Measurements from ENCODE around the gene ADM5.

ADM5 gene

DNA sequence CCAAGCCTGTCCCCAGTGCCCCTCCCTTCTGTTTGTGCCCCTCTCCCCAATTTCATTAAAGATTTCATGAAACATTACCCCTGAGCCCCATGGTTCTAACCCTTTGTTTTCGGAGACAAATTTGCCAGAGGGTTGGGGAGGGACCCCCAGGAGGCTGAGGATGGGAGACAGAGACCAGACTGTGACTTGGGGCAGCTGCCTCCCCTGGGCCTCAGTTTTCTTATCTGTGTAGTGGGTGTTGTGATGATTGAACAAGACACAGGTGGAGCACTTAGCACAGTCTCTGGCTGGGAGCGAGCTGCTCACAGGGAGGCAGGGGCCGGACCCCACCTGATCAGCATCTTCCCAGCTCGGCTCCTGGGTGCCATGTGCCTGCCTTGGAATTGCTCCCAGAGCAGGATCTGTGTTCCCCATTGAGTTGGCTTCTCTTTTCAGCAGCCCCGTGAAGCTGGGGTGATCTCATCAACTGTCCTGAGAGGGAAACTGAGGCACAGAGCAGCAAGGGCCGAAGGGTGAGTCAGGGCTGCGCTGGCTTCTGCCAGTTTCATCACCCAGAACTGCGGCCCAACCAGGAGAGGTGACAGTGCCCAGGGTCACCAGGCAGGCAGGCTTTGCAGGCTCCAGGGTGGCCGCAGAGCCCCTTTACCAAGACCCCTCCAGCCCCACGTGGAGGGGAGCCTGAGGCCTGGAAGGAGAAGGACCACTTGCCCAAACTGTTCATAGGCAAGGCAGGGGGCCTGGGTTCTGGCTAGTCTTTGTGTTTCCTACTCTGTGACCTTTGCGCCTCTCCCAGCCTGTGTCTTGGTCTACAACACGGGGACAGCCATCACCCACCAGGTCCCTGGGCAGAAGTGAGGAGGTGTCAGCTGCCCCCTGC is 30.6 kb upstream of the ADM5 start:
- no peak for DNase-seq

DNA sequence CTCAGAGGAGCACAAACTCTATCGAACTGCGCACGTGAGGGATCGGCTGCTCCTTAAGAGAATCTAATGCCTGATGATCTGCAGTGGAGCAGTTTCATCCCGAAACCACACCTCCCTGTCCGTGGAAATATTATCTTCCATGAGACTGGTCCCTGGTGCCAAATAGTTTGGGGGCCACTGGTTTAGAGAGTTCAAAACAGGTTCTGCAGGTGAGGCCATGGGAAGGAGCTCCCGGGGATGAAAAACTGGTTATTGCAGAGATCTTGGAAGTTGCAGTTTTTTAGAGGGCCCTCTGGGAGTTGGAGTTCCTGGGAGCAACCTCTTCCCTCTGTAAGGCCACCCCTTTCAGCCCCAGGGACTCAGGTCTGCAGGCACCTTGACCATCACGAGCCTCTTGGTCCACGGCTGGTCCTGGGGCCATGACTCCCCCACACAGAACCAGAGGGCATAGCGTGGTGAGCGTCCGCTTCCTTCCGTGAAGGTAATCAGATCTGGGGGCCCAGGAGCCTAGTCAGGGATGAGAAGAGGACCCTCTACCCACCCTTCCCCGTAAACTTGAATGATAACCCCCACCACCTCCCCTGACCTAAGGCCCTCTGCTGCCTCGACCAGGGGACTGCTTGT is 28.9 kb upstream of the ADM5 start:
- DNase-seq, result no peak

DNA sequence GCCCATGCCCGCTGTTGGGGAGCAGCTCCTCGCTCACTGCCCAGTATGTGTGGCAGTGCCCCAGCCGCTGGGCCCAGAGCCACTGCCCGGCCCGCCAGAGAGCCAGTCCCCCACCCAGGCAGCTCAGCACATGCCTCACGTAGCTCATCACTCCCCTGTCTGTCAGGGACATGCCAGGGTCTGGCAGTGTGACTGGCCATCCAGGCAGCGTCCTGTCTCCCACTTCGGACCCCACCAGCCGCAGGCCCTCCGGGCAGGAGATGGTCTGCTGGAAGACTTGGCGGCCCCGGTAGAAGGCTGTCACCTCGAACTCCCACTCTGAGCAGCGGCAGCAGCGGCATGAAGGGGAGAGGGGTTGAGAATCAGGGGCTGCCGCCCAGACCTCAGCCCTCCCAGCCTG is 27.4 kb upstream of the ADM5 start:
- no peak for DNase-seq

DNA sequence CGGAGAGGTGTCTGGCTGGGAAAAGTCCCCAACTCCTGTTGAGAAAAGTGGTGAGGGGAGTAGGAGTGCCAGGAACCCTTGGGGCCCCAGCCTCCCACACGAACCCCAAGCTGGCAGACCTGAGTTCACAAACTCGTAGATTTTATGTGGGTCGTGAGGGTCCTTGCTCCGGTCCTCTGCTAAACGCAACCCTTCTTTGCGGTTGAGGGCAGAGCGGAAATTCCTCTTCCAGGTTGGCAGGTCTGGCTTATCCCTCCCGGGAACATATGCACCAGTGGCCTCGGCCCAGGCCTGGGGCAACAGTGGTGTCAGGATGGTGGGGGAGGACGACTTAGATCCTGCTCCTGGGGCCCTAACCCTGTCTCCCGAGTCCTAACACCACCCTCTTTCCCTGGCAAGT is 26.2 kb upstream of the ADM5 start:
- no peak for DNase-seq

DNA sequence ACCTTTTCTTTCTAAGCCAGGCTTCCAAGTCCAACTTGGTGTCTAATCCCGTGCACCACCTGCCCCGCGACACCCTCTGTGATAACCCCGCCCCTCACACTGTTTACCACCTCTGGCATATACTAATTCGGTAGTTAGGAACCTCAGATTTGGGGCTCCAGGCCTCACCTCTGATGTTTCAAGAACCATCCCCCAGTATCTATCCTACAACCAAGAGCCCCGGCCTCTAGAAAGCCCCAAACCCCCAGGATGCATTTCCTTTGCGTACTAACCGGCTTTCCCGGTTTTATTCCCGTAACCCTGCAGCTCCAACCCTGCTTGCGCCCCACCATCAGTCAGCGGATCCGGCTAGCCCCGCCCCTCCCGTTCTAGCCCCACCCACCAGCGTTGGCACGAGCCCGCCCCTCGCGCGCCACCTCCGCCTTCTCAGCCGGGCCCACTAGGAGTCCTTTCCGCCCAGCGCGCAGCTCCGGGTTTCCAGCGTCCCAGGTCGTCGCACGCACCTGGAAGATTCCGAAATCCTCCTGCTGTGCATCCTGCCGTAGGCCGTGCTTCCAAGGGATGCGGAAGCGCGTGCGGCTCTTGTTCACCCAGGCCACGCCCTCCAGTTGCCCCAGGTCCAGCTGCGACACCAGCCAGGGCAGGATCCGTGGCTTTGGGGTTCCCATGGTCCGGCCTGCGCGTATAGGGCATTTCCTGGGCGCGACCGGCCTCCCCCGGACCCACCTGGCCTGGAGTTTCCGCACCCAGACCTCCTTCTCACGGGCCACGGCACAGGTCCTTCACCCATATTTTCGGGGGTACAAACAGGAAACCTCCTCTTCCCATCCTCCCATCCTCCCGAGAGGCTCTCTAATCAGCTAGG is 25.0 kb upstream of the ADM5 start:
- peak; percentile 73 for DNase-seq

DNA sequence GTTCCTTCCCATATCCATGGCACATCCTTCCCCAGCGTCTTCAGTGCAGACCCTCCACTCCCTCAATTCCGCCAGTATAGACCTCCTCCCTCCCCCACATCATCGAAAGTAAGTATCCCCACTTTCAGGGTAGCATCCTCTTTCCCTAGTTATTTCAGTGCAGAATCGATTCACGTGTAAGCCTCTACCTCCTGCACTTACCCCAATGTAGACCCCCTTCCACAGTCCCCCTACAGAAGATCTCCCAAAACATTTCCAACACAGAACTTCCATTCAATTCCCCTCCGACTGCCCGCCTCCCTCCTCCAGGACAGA is 24.4 kb upstream of the ADM5 start:
- no peak for DNase-seq

DNA sequence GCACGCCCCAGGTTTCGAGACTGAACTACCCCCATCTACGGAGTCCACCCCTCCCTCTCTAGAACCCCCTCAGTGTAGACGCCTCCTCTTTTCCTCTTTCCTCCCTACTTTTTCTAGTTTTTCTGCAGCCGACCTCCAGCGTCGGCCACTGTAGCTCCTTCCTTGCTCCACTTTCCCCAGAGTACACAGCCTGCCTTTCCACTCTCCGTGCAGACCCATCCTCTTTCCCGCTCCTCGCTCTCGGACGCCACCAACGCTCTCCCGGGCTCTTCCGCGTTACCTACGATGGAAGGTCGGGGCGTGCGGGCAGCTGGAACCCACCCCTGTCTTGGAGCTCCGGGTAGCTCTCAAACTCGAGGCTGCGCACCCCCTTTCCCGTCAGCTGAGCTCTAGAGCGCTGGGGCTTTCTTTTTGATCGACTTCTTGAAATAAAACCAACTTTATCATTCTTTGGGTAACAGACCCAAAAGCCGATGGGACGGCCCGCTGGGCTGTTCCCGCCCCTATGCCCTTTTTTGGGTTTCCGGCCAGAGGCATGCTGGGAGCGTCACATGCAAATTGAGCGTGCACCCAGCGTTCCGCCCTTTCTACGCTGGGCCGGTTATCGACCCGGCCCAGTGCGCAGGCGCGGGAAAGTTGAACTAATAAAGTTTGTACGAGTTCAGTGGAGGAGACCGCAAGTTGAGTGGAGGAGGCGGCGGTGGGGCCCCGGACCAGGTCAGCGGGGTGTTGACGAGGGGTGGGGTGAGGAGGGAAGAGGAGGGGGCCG is 23.9 kb upstream of the ADM5 start, which contains the start of the genes BCL2L12 and IRF3:
Gene BCL2L12 (plus strand): TSS at position 583 of the 769 bp plus-strand sequence. CDS start 760 bp downstream, outside the sequence.
Gene IRF3 (minus strand): TSS at position 507 of the 769 bp plus-strand sequence. CDS start 1,019 bp downstream, outside the sequence.
- peak; percentile 95 for DNase-seq

DNA sequence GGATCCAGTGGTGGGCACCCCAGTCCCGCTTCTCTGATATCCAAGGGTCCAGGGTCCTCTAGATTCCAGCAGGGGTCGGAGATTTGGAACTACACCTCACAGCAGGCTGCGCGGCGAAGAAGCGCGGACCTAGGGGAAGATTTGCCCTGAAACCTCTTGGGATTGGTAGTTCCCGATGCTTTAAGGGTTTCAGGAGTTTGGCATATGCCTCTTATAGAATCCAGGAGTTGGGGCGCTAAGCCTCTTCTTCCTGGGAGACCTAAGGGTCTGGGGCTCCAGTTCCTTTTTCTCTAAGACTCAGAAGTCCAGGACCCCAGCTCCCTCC is 23.3 kb upstream of the ADM5 start:
- no peak for DNase-seq

DNA sequence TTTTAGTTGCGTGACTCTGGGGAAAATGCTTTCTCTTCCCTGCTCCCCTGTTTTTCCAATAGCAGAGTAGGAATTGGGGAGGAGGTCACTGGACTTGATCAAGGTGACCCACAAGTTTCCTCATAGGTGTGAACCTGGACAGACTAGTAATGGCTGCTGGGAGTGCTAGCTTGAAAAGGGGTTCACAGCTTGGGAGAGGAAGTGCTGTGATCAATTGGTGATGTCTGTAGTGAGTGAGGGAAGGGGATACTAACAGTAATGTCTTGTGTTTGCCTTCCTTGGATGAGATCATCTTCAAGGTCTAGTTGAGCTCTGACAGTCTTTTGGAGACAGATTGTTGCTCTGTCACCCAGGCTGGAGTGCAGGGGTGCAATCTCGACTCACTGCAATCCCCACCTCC is 21.9 kb upstream of the ADM5 start:
- DNase-seq, result no peak

DNA sequence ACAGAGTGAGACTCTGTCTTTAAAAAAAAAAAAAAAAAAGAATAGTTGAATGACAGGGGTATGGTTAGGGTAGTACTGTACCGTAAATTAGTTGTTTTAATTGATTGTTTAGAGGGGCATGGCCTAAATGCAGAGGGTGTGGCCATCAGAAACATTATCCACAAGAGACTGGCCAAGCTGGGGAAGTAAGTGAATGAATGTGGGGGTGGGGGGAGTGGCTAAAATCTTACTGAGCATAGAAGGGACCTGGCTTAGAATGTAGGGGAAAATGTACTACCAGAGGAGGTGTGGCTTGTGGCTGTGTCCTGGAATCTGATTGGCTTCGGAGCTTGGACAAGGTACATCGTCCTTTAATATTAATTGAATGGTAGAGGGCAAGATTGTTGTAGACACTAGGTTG is 19.9 kb upstream of the ADM5 start:
- no peak for DNase-seq

DNA sequence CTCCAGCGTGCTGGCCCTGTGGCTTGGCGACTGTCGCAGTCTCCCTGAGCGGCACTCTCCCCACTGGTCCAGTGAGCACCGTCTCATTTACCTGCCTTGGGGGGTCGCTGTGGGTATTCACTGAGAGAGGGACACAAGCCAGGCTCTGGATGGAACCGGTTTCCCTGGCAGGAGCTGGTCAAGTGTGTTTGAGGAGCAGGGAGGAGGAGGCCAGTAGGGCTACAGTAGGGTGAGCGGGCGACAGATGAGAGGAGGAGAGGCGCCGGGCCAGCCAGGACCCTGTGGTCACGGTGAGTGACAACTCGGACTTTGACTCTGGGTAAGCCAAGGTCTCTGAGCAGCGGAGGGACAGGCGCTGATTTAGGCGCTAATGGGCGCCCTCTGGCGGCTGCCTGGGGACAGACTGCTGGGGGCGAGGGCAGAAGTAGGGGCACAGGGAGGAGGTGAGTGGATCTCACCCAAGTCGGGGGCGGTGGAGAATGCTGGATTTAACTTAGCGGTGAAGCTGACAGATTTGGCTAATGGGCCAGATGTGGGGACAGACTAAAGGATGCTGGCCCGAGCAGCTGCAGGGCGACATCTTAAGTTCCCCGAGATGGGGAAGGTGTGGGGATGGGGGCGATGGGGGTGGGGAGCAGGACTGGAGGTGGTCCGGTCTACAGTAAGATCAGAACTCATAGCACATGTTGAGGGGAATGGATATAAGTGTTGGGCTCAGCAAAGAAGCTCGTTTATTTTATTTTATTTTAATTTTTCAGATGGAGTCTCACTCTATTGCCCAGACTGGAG is 17.1 kb upstream of the ADM5 start:
- DNase-seq, result peak; percentile 54

DNA sequence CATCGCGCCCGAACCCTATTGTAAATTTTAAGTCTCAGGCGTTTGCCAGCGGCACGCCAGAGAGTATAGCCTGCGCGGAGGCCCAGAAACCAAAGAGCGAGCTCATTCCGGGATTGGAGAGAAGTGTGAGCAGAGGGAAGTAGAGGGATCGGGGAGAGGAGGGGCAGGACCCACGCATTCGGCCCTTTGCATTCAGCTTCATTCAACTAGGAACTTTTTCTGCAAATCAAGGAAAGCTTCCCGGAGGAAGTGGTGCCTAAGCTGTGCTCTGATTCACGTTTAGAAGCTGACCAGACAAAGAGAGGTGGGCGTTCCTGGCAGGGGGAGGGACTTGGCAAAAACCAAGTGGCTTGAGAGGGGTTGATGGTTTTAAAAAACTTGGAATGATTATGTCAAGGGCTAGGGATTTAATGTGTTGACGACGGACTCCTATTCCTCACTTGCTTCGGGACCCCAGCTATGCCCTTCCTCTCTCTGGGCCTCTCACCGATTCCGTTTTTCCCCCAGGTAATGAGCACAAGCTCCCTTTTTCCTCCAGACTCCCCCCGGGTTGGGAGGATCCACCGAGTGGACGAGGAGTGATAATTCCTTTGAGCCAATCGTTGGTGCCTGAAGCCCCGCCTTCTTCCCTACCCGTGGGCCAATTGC is 13.1 kb upstream of the ADM5 start:
- DNase-seq, result peak; percentile 93

DNA sequence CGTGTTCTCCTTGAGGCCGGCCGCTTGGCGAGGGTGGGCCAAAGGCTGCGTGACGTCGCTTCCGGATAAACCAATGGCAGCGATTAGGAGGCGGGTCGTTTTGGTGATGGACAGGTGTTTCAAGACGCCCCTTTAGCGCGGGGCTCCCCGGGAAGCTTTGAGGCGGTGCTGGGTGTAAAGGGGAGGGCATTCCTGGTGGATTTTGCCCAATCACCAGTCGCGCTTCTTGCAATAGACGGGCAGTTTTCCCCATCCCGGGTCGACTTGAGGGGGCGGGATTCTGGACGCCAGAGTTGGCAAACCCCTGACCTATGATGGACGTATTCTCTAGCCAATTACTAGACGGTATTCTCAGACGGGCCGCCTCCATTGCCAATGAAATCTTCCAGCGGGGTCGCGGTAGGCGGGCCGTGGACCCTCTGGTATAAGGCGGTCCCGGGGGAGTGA is 12.6 kb upstream of the ADM5 start:
- peak; percentile 100 for DNase-seq

DNA sequence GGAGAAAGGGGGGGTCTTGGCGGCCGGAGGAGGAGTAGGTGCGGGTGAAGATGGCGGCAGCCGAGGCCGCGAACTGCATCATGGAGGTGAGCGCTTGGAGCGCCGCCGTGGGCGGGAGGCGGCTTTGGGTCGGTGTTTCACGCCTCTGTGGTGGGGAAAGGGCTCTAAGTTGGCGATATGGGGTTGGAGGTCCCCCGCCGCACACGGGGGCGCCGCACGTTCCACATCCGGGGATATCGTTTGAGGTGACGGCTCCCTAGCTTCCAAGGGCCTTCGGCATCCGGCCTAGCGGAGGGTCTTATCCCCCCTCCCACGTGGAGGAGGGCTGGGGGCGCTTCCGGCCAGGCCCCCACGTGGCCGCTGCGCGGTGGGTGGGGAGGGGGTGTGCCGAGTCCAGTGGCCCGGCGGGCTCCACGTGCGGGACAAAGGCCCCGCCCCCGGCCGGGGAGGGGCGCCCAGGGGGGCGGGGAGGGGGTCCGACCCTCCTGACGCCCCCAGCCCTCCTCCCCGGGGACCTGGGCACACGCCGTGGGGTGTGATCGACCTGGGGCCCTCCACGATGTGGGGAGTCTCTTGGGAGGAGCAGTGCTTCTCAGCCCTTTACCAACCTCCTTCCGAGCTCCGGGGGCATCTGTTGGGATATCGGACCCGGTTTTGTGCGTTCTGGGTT is 12.0 kb upstream of the ADM5 start, which contains the start of gene PRMT1:
Gene PRMT1 (plus strand): TSS at position 41 of the 670 bp plus-strand sequence. CDS start 10 bp downstream, at position 51.
- peak; percentile 40 for DNase-seq

DNA sequence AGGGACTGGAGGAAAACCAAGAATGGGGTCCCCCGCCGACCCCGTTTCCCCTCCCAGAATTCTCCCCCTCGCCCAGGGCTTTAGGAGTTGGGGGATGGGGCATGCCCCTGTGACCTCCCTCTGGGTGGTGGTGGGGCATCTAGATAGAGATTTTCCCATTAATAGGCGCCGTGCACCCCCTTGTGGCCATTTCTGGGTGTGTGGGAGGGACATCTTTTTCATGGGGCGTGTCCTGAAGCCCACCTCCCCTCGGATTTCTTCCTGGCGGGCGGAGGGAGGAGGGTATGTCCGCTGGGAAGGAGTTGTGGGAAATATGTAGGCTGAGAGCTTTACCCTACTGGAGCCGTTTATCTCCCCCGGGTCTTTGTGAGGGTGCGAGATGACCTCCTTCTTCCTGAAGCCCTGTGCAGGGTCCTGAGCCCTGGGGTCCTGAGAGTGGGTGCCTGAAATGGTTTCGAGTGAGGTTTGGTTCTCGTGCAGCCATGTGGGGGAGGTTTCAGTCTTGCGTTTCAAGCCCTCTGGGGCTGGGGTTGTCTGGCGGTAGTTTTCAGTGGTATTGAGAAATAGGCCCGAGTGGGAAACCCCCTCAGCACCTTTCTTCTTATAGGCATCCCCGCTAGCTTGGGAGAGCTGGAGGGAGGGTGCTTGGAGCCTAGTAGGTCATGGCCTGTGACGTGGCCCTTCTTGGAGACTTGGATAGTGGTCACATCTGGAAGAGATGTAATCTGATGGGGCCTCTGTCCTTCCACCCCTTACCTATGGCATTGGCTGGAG is 11.3 kb upstream of the ADM5 start:
- DNase-seq, result peak; percentile 74

DNA sequence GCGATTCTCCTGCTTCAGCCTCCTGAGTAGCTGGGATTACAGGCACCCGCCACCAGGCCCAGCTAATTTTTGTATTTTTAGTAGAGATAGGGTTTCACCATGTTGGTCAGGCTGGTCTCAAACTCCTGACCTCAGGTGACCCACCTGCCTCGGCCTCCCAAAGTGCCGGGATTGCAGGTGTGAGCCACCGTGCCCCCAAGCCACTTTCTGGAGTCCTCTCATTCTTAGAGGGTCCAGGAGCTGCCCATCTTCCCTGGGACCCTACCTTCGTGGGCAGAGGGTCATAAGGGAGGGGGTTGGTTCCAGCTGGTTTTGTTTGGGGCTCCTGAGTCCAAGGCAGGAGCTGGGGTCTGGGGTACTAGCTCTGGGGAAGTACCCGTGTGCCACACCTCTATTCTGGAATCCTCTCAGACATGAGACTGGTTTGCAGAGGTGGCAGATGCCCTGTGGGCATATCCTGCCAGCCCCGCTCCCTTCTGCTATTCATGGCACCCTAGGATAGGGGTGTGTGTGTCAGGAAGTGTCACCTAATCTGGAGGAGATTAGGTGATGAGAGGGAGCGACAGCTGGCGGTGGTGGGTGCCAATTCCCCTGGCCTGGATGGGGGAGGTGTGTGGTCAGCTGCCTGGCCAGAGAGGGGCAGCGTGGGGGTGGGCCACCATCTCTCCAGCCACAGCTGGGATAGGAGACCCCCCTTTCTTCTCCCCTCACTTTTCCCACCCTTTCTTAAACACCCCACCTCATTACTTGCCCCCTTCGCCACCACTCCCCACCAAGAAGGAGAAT is 10.2 kb upstream of the ADM5 start:
- no peak for DNase-seq

DNA sequence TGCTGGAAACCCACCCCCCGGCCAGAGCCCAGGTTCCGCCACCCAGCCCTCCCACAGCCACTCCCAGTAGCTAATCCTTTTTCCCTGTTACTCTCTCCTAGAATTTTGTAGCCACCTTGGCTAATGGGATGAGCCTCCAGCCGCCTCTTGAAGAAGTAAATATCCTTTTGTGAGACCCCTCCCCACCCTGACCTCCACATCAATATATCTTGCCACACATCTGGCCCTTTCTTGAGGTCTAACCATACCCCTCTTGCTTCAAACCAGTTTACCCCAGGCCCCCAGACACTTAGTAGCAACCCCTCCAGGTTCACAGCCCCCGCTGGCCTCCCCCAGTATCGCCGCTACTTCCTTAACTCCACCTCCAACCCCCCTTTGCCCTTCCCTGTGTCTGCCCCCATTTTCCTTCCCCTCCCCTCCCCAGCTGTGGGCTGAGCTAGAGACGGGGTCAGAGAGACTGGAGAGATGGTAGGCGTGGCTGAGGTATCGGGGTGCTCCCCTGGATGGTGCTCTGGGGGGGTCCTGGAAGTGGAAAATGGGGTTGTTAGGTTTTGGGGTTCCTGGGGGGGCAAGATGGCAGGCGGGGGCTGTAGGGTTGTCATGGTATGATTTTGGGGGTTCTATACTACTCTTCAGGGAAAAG is 9.5 kb upstream of the ADM5 start:
- DNase-seq, result no peak

Measured in fibroblast of skin of right biceps (primary cell).